ENCODE measurements around the gene SPATA46. TPM values are rescaled to one million over a fixed set of nuclear protein-coding genes. Genes with fewer than 3 reads are reported as not detected.

SPATA46 gene
- total and polyA plus RNA-seq, 4 donors = not detected

DNA sequence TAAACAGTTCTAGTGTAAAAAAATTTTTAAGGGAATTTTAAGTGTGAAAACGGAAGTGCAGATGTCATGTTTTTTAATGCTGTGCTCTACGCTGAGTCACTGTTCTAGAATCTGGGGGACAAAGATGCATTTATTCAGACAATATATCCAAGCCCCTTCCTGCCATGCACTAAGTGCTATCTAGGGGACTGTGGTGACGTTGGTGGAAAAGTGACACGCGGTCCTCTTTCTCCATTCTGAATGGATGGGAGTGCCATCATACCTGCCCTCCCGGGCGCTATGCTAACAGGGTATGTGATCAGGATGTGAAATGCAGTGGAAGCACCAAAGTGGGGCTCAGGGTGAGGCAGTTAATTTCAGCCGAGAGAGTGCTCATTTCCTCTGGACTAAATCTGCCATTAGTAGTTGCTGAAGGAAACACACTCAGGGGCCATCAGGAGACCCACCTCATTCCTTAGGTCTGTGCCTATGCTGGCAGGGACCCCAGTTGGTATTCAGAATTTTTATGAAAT is 11.5 kb upstream of the SPATA46 start:
- no peak for ATAC-seq (ENCODE audit: low FRiP score)
- no peak for DNase-seq
- WGBS, 2 donors = 79 to 82% methylated on average over 8 of the region's 8 CpGs
- intact Hi-C loops (cut with DNase I) = no loop called here
- H3K4me1 ChIP-seq (ENCODE audit: control insufficient read depth in 1 of 2, insufficient read depth in 2 of 2, low read length in 2 of 2) = no peaks in the 10 kb centered on the region
- no peaks in the 10 kb centered on the region for H3K9me3 ChIP-seq (ENCODE audit: control insufficient read depth, low read length)
- H3K4me3 ChIP-seq (ENCODE audit: low read length in 2 of 2) = no peak overlapping the region
- H3K36me3 ChIP-seq (ENCODE audit: control insufficient read depth in 1 of 2, insufficient read depth in 2 of 2, low read length in 1 of 2) = no peaks in the 10 kb centered on the region
- no peak overlapping the region for H3K27ac ChIP-seq (ENCODE audit: low read depth in 1 of 2, low read length in 2 of 2)
- H3K27me3 ChIP-seq (ENCODE audit: control insufficient read depth in 1 of 2, insufficient read depth in 2 of 2, low read length in 1 of 2) = no peaks in the 10 kb centered on the region

DNA sequence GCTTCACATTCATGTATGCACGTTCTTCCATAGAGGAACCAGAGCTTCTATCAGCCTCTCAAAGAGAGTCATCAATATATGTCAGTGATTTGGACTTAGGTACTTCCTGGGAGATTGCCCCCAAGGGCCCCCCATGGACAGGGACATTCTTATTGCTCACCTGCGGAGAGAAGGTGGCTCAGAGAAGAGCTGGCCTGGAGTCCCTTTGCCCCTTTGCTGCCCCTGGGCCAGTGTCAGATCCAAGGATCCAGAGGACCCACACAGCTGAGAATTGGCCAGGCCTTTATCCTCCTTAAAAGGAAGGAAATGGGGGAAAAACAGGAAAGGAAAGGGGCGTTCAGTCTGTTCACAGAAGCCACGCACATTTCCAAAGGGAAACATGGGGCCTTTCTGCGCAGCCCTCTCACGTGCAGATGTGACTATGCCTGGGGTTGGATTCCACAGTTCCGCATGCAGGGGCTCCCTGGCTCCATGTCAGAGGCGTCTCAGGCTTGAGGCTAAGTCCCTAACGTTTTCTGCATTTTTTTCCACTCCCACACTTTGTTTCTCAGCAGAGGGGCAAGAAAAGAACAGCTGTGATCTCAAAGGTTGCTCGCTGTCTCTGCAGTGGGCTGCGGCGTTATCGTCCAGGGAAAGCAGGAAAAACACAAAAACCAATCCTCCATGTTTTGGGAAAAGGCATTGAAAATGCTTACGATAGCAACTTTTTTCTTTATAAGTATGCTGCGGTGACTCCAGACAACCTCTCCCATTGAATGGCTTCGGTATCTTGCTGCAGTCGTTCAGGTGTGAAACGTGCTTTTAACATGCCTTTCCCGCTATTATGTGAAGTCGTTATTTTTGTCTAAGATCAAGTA is 10.8 kb upstream of the SPATA46 start:
- no peaks in the 10 kb centered on the region for H3K4me1 ChIP-seq (ENCODE audit: control insufficient read depth in 1 of 2, insufficient read depth in 2 of 2, low read length in 2 of 2)
- intact Hi-C loops (cut with DNase I) = no loop called here
- ATAC-seq (ENCODE audit: low FRiP score) (no peak), DNase-seq (no peak)
- no peaks in the 10 kb centered on the region for H3K27me3 ChIP-seq (ENCODE audit: control insufficient read depth in 1 of 2, insufficient read depth in 2 of 2, low read length in 1 of 2)
- H3K27ac ChIP-seq (ENCODE audit: low read depth in 1 of 2, low read length in 2 of 2) = no peak overlapping the region
- WGBS, 2 donors = 71 to 76% methylated on average over 20 of the region's 20 CpGs
- no peak overlapping the region for H3K4me3 ChIP-seq (ENCODE audit: low read length in 2 of 2)
- no peaks in the 10 kb centered on the region for H3K36me3 ChIP-seq (ENCODE audit: control insufficient read depth in 1 of 2, insufficient read depth in 2 of 2, low read length in 1 of 2)
- no peaks in the 10 kb centered on the region for H3K9me3 ChIP-seq (ENCODE audit: control insufficient read depth, low read length)

- DNase-seq = no peak
- intact Hi-C loops (cut with DNase I) = no loop called here
- WGBS, 2 donors = 83 to 85% methylated on average over 8 of the region's 8 CpGs
Measured at GRCh38 chr1:162386292-162387225, 9.9 kb upstream of the SPATA46 start.

DNA sequence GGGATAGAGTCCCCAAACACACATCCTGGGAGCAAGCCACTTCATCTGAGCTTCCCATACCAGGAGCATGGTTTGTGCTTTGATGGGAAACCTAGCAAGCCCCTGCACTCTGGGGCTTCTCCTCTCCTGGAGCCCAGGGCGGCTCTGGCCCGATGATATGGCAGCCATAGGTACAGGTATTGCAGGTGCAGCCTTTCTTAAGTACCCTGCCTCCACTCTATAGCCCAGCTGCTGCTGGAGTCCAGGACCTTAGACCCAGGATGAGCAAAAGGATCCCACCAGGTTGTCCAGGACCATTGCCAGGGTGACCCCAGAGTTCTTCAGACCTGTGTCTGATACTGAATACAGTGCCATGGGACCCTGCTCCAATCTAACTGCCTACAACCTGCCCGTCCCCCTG is 9.0 kb upstream of the SPATA46 start:
- no peak for ATAC-seq (ENCODE audit: low FRiP score)
- Histone ChIP-seq H3K4me3 (ENCODE audit: low read length in 2 of 2) (no peak overlapping the region), H3K9me3 (ENCODE audit: control insufficient read depth, low read length) (no peaks in the 10 kb centered on the region), H3K27ac (ENCODE audit: low read depth in 1 of 2, low read length in 2 of 2) (no peak overlapping the region), H3K27me3 (ENCODE audit: control insufficient read depth in 1 of 2, insufficient read depth in 2 of 2, low read length in 1 of 2) (no peaks in the 10 kb centered on the region), H3K4me1 (ENCODE audit: control insufficient read depth in 1 of 2, insufficient read depth in 2 of 2, low read length in 2 of 2) (no peaks in the 10 kb centered on the region), H3K36me3 (ENCODE audit: control insufficient read depth in 1 of 2, insufficient read depth in 2 of 2, low read length in 1 of 2) (no peaks in the 10 kb centered on the region)
- intact Hi-C loops (cut with DNase I) = no loop called here
- DNase-seq = no peak
- WGBS, 2 donors = 79 to 83% methylated on average over 3 of the region's 3 CpGs

More at GRCh38 chr1:162386292-162387225, 9.9 kb upstream of the SPATA46 start:
- Histone ChIP-seq H3K9me3 (ENCODE audit: control insufficient read depth, low read length) (no peaks in the 10 kb centered on the region), H3K4me3 (ENCODE audit: low read length in 2 of 2) (no peak overlapping the region), H3K27me3 (ENCODE audit: control insufficient read depth in 1 of 2, insufficient read depth in 2 of 2, low read length in 1 of 2) (no peaks in the 10 kb centered on the region), H3K4me1 (ENCODE audit: control insufficient read depth in 1 of 2, insufficient read depth in 2 of 2, low read length in 2 of 2) (no peaks in the 10 kb centered on the region), H3K27ac (ENCODE audit: low read depth in 1 of 2, low read length in 2 of 2) (no peak overlapping the region), H3K36me3 (ENCODE audit: control insufficient read depth in 1 of 2, insufficient read depth in 2 of 2, low read length in 1 of 2) (no peaks in the 10 kb centered on the region)
- ATAC-seq (ENCODE audit: low FRiP score) = no peak

GRCh38 chr1:162385280-162385623 is 8.6 kb upstream of the SPATA46 start:
- Histone ChIP-seq H3K4me3 (ENCODE audit: low read length in 2 of 2) (no peak overlapping the region), H3K4me1 (ENCODE audit: control insufficient read depth in 1 of 2, insufficient read depth in 2 of 2, low read length in 2 of 2) (no peaks in the 10 kb centered on the region), H3K27ac (ENCODE audit: low read depth in 1 of 2, low read length in 2 of 2) (no peak overlapping the region), H3K27me3 (ENCODE audit: control insufficient read depth in 1 of 2, insufficient read depth in 2 of 2, low read length in 1 of 2) (no peaks in the 10 kb centered on the region), H3K36me3 (ENCODE audit: control insufficient read depth in 1 of 2, insufficient read depth in 2 of 2, low read length in 1 of 2) (no peaks in the 10 kb centered on the region), H3K9me3 (ENCODE audit: control insufficient read depth, low read length) (no peaks in the 10 kb centered on the region)
- no peak for ATAC-seq (ENCODE audit: low FRiP score)
- WGBS, 2 donors = 88 to 92% methylated on average over 3 of the region's 3 CpGs
- intact Hi-C loops (cut with DNase I) = no loop called here
- DNase-seq = no peak

DNA sequence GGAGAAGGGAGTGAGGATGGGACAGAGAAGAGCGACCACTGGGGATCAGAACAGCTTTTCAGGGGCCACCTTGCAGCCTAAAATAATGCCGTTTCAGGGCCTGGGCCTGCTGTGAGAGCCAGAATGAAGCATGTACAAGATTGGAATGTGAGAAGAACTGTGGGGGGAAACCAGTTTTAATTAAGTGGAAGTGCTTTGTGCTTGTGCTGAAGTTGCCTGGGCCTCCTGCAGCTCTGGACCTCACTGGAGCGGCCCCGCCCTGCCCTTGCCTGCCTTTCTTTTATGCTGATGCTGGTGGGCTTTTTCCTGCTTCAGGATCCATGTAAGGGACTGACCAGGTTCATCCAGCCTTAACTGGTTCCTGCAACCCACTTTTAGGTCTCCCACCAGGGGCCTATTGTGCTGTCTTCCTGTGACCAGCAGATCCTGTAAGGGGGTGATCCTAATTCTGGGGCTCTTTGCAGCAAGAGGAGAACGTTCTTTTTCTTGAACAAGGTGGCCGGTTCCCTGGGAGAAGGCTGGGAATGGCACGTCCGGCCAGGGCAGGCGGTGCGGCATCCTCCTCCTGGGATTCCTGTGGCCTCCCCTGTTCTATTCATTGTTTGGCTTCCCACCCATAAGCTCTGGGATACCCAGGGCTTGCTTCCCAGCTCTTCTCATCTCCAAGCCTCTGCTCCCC is 8.1 kb upstream of the SPATA46 start:
- ATAC-seq (ENCODE audit: low FRiP score) (no peak), DNase-seq (no peak)
- no peak overlapping the region for H3K4me3 ChIP-seq (ENCODE audit: low read length in 2 of 2)
- intact Hi-C loops (cut with DNase I) = no loop called here
- WGBS, 2 donors = 94 to 96% methylated on average over 10 of the region's 10 CpGs
- no peak overlapping the region for H3K27ac ChIP-seq (ENCODE audit: low read depth in 1 of 2, low read length in 2 of 2)
- no peaks in the 10 kb centered on the region for H3K4me1 ChIP-seq (ENCODE audit: control insufficient read depth in 1 of 2, insufficient read depth in 2 of 2, low read length in 2 of 2)
- H3K9me3 ChIP-seq (ENCODE audit: control insufficient read depth, low read length) = no peaks in the 10 kb centered on the region
- no peaks in the 10 kb centered on the region for H3K27me3 ChIP-seq (ENCODE audit: control insufficient read depth in 1 of 2, insufficient read depth in 2 of 2, low read length in 1 of 2)
- H3K36me3 ChIP-seq (ENCODE audit: control insufficient read depth in 1 of 2, insufficient read depth in 2 of 2, low read length in 1 of 2) = no peaks in the 10 kb centered on the region

DNA sequence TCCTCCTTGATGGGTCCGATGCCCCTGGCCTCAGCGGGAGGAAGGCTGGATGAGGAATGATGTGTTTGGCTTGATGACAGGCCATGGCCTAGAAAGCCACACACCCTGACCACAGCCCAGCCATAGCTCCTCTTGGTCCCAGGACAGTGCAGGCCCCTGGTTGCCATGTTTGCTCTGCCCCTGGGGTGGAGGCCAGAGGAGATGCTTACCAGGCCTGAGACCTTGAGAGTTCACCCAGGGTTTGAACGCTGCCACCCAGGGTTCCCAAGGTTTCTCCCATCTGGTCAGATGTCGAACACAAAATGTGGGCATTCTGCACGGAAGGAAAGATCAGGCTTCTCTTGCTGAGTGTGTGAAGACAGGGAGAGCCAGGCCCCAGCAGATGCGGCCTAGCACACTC is 7.5 kb upstream of the SPATA46 start:
- Histone ChIP-seq H3K4me1 (ENCODE audit: control insufficient read depth in 1 of 2, insufficient read depth in 2 of 2, low read length in 2 of 2) (no peaks in the 10 kb centered on the region), H3K4me3 (ENCODE audit: low read length in 2 of 2) (no peak overlapping the region), H3K36me3 (ENCODE audit: control insufficient read depth in 1 of 2, insufficient read depth in 2 of 2, low read length in 1 of 2) (no peaks in the 10 kb centered on the region), H3K9me3 (ENCODE audit: control insufficient read depth, low read length) (no peaks in the 10 kb centered on the region), H3K27me3 (ENCODE audit: control insufficient read depth in 1 of 2, insufficient read depth in 2 of 2, low read length in 1 of 2) (no peaks in the 10 kb centered on the region), H3K27ac (ENCODE audit: low read depth in 1 of 2, low read length in 2 of 2) (no peak overlapping the region)
- intact Hi-C loops (cut with DNase I) = no loop called here
- DNase-seq (no peak), ATAC-seq (ENCODE audit: low FRiP score) (no peak)
- 93 to 94% methylated on average over 6 of the region's 6 CpGs for WGBS, 2 donors

GRCh38 chr1:162383516-162383915 is 6.9 kb upstream of the SPATA46 start:
- H3K27ac ChIP-seq (ENCODE audit: low read depth in 1 of 2, low read length in 2 of 2) = no peak overlapping the region
- 93 to 99% methylated on average over 8 of the region's 8 CpGs for WGBS, 2 donors
- no peaks in the 10 kb centered on the region for H3K27me3 ChIP-seq (ENCODE audit: control insufficient read depth in 1 of 2, insufficient read depth in 2 of 2, low read length in 1 of 2)
- intact Hi-C loops (cut with DNase I) = no loop called here
- H3K4me3 ChIP-seq (ENCODE audit: low read length in 2 of 2) = no peak overlapping the region
- no peaks in the 10 kb centered on the region for H3K9me3 ChIP-seq (ENCODE audit: control insufficient read depth, low read length)
- H3K4me1 ChIP-seq (ENCODE audit: control insufficient read depth in 1 of 2, insufficient read depth in 2 of 2, low read length in 2 of 2) = no peaks in the 10 kb centered on the region
- no peaks in the 10 kb centered on the region for H3K36me3 ChIP-seq (ENCODE audit: control insufficient read depth in 1 of 2, insufficient read depth in 2 of 2, low read length in 1 of 2)
- ATAC-seq (ENCODE audit: low FRiP score) (no peak), DNase-seq (no peak)

Data from aorta (tissue), 5 donors.